ENCODE data around the gene MEIS3.

MEIS3 gene

DNA sequence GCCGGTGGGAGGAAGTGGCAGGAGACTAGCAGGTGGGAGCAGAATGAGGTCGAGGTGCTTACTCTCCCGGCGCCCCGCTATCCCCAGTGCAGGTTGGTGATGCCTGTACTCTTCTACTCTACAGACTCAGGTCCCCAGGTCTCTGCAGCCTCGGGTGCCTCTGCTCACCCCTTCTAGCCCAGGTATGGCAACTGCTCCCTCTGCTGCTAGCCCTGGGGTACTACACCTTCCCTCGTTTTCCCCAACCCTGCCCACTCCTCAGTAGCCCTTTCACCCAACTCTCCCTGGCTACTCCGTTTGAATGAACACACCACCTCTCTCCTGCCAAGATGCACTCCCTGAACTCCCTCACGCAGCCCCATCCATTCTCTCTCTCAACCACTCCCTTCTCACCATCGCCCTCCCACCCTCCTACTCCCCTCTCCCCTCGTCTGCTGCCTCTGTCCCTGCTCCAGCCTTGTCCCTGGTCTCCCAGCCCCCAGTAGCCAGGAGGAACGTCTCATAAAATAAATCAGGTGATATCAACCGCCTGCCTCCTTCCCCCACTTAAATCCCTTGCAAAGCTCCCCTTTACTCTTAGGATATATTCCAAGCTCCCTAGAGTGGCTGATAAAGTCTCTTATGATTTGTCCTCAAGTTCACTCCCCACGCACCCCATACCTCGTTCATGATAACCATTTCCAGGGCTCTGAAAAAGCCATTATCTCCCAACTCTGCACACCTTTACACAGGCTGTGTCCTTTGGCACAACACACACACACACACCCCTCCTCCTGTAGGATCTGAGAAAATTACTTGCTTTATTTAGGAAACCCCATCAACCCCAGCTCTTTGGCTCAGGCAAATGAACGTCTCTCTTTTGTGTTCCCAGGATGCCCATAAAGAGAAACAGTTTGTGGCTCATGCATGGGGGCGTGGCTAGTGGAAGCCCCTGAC, 8.2 kb upstream of the MEIS3 start:
- Histone ChIP-seq H3K4me3 (ENCODE audit: low read length in 2 of 2) (peak overlapping the region in 1 of 2 donors; percentile 20), H3K9me3 (ENCODE audit: control insufficient read depth in 2 of 2, low read length in 2 of 2) (no peaks in the 10 kb centered on the region), H3K36me3 (ENCODE audit: control insufficient read depth in 2 of 2, insufficient read depth in 2 of 2, low read length in 2 of 2) (no peaks in the 10 kb centered on the region), H3K27ac (ENCODE audit: low read depth in 2 of 2, low read length in 2 of 2) (no peak overlapping the region), H3K9ac (ENCODE audit: low read depth in 1 of 2, low read length in 2 of 2) (no peak overlapping the region), H3K27me3 (ENCODE audit: control insufficient read depth in 2 of 2, insufficient read depth in 2 of 2, low read length in 2 of 2) (peaks cover 28 to 46% of the 10 kb centered on the region in 2 donors), H3K4me1 (ENCODE audit: control insufficient read depth in 2 of 2, insufficient read depth in 2 of 2, low read length in 2 of 2) (peaks cover 7 to 11% of the 10 kb centered on the region in 2 donors)

DNA sequence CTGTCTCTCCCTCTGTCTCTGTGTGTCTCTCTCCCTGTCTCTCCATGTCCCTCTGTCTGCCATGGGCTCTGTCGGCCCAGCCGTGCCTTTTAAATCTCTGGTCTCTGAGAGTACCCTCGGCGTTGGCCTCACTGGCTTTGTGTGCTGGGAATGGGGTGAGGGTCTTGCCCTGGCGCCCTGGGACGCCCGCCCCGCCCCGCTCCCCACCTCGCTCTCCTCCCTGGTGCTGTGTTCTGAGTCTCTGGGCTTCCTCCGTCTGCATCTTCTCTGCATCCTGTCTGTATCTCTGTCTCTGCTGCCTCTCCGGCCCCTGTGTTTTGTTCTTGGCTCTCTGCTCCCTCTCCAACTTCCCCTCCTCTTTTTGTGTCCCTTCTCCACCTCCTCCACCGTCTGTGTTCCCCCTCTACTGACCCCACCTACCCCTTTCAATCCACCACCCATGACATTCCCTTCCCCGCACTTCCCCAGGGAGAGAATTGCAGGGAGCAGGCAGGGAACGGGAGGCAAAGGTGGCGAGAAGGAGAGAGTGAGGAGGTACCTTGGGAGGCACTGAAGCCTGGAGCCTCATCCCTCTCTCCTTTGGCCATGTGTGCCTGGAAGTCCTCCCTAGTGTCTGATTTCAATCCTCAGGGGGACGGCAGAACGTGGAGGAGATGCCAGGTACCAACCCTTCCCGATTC, 4.0 kb upstream of the MEIS3 start:
- H3K4me3 ChIP-seq (ENCODE audit: low read length in 2 of 2): no peak overlapping the region
- no peaks in the 10 kb centered on the region for H3K4me1 ChIP-seq (ENCODE audit: control insufficient read depth in 2 of 2, insufficient read depth in 2 of 2, low read length in 2 of 2)
- no peaks in the 10 kb centered on the region for H3K36me3 ChIP-seq (ENCODE audit: control insufficient read depth in 2 of 2, insufficient read depth in 2 of 2, low read length in 2 of 2)
- H3K9ac ChIP-seq (ENCODE audit: low read depth in 1 of 2, low read length in 2 of 2): no peak overlapping the region
- H3K27me3 ChIP-seq (ENCODE audit: control insufficient read depth in 2 of 2, insufficient read depth in 2 of 2, low read length in 2 of 2): peaks cover 39 to 46% of the 10 kb centered on the region in 2 donors
- H3K9me3 ChIP-seq (ENCODE audit: control insufficient read depth in 2 of 2, low read length in 2 of 2): no peaks in the 10 kb centered on the region
- no peak overlapping the region for H3K27ac ChIP-seq (ENCODE audit: low read depth in 2 of 2, low read length in 2 of 2)

DNA sequence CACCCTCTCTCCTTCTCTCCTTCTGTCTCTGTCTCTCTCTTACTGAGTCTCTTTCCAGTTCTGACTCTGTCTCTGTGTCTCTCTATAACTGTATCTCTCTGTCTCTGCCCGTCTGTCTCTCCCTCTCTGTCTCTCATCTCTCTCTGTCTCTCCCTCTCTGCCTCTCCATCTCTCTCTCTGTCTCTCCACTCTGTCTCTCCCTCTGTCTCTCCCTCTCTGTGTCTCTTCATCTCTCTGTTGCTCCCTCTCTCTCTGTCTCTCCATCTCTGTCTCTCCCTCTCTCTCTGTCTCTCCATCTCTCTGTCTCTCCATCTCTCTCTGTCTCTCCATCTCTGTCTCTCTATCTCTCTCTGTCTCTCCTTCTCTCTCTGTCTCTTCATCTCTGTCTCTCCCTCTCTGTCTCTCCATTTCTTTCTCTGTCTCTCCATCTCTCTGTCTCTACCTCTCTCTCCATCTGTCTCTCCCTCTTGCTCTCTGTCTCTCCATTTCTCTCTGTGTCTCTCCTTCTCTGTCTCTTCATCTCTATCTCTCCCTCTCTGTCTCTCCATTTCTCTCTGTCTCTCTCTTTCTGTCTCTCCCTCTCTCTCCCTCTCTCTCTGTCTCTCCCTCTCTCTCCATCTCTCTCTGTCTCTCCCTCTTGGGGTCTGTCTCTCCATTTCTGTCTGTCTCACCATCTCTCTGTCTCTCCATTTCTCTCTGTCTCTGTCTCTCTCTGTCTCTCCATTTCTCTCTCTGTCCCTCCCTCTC, 3.3 kb upstream of the MEIS3 start:
- no peak overlapping the region for H3K27ac ChIP-seq (ENCODE audit: low read depth in 2 of 2, low read length in 2 of 2)
- no peak overlapping the region for H3K4me3 ChIP-seq (ENCODE audit: low read length in 2 of 2)
- peaks cover 43 to 52% of the 10 kb centered on the region in 2 donors for H3K27me3 ChIP-seq (ENCODE audit: control insufficient read depth in 2 of 2, insufficient read depth in 2 of 2, low read length in 2 of 2)
- H3K36me3 ChIP-seq (ENCODE audit: control insufficient read depth in 2 of 2, insufficient read depth in 2 of 2, low read length in 2 of 2): no peaks in the 10 kb centered on the region
- no peak overlapping the region for H3K9ac ChIP-seq (ENCODE audit: low read depth in 1 of 2, low read length in 2 of 2)
- H3K9me3 ChIP-seq (ENCODE audit: control insufficient read depth in 2 of 2, low read length in 2 of 2): no peaks in the 10 kb centered on the region
- peaks cover 0 to 3% of the 10 kb centered on the region in 2 donors for H3K4me1 ChIP-seq (ENCODE audit: control insufficient read depth in 2 of 2, insufficient read depth in 2 of 2, low read length in 2 of 2)

DNA sequence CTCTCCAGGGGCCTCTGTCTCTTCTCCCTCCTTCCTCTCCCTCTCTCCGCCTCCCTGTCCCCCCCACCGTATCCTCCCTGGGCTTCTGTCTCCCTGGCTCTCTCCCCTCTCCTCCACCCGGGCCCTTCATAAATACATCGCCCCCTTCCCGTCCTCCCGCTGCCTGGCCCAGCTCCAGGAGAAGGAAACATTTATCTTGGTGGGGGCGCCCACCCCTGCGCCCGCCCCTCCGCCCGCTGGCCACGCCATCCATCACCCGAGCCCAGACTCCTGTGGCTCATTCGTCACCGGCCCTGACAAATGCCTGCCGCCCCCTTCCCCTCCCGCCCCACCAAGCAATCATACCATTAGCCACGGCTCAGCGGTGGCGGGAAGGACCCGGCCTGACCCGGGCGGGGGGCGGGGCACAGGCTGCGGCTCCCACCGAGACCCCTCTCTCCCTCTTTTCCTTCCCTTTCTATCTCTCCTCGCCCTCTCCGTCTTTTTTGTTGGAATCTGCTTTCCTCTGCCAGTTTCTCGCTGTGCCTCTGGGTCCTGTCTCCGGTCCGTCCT, 2.6 kb upstream of the MEIS3 start:
- H3K27ac ChIP-seq (ENCODE audit: low read depth in 2 of 2, low read length in 2 of 2): no peak overlapping the region
- H3K27me3 ChIP-seq (ENCODE audit: control insufficient read depth in 2 of 2, insufficient read depth in 2 of 2, low read length in 2 of 2): peaks cover 49 to 59% of the 10 kb centered on the region in 2 donors
- no peaks in the 10 kb centered on the region for H3K36me3 ChIP-seq (ENCODE audit: control insufficient read depth in 2 of 2, insufficient read depth in 2 of 2, low read length in 2 of 2)
- H3K4me3 ChIP-seq (ENCODE audit: low read length in 2 of 2): no peak overlapping the region
- H3K9ac ChIP-seq (ENCODE audit: low read depth in 1 of 2, low read length in 2 of 2): no peak overlapping the region
- H3K9me3 ChIP-seq (ENCODE audit: control insufficient read depth in 2 of 2, low read length in 2 of 2): no peaks in the 10 kb centered on the region
- H3K4me1 ChIP-seq (ENCODE audit: control insufficient read depth in 2 of 2, insufficient read depth in 2 of 2, low read length in 2 of 2): peaks cover 0 to 3% of the 10 kb centered on the region in 2 donors

DNA sequence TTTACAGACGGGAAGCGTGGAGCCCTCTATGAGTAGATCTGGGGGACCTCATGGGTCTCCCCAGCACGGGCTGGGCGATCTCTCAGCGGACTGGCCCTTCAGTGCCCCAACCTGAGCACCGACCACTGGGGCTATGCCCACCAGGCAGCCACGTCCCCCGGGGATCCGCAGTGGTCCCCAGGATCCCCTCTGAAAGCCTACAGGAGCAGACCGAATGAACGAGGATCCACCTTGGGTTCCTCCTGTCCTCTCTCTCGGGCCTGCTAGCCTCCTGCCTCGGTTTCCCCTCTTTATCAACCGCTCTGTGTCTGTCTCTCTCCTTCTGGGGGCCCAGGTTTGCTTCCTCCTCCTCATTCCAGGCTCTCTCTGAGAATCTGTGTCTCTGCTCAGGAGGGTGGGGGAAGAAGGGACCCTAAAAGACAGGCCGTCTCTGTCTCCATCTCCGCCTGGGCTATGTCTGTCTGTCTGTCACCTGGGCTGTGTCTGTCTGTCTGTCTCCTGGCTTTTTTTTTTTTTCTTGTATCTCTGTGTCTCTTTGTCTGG, 2.0 kb upstream of the MEIS3 start:
- Histone ChIP-seq H3K4me1 (ENCODE audit: control insufficient read depth in 2 of 2, insufficient read depth in 2 of 2, low read length in 2 of 2) (peaks cover 0 to 3% of the 10 kb centered on the region in 2 donors), H3K9me3 (ENCODE audit: control insufficient read depth in 2 of 2, low read length in 2 of 2) (no peaks in the 10 kb centered on the region), H3K4me3 (ENCODE audit: low read length in 2 of 2) (no peak overlapping the region)

DNA sequence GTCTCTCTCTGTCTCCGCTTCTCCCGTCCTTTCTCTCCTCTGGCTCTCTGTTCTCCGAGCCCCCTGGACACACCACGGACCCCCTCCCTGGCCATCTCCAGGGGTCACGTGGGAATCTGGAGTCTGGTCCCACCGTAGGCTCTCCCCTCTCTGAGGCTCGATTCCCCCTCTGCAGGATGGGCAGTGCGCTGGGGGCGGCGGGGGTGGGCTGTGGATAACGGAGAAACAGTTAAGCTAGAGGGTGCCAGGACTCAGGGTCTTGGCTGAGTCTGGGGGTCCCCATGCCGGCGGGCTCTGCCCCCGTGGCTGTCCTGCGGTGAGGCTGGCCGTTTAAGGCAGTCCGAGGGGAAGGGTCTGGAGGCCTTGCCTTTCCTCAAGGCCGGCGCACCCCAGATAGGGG, 462 bp upstream of the MEIS3 start:
- Histone ChIP-seq H3K27ac (ENCODE audit: low read depth in 2 of 2, low read length in 2 of 2) (no peak overlapping the region), H3K4me1 (ENCODE audit: control insufficient read depth in 2 of 2, insufficient read depth in 2 of 2, low read length in 2 of 2) (peaks cover 0 to 3% of the 10 kb centered on the region in 2 donors), H3K27me3 (ENCODE audit: control insufficient read depth in 2 of 2, insufficient read depth in 2 of 2, low read length in 2 of 2) (peaks cover 43 to 68% of the 10 kb centered on the region in 2 donors), H3K36me3 (ENCODE audit: control insufficient read depth in 2 of 2, insufficient read depth in 2 of 2, low read length in 2 of 2) (no peaks in the 10 kb centered on the region), H3K4me3 (ENCODE audit: low read length in 2 of 2) (no peak overlapping the region), H3K9me3 (ENCODE audit: control insufficient read depth in 2 of 2, low read length in 2 of 2) (no peaks in the 10 kb centered on the region), H3K9ac (ENCODE audit: low read depth in 1 of 2, low read length in 2 of 2) (no peak overlapping the region)

More for the DNA sequence above, 2.0 kb upstream of the MEIS3 start:
- Histone ChIP-seq H3K36me3 (ENCODE audit: control insufficient read depth in 2 of 2, insufficient read depth in 2 of 2, low read length in 2 of 2) (no peaks in the 10 kb centered on the region), H3K9ac (ENCODE audit: low read depth in 1 of 2, low read length in 2 of 2) (no peak overlapping the region), H3K27ac (ENCODE audit: low read depth in 2 of 2, low read length in 2 of 2) (no peak overlapping the region), H3K27me3 (ENCODE audit: control insufficient read depth in 2 of 2, insufficient read depth in 2 of 2, low read length in 2 of 2) (peaks cover 50 to 64% of the 10 kb centered on the region in 2 donors)

DNA sequence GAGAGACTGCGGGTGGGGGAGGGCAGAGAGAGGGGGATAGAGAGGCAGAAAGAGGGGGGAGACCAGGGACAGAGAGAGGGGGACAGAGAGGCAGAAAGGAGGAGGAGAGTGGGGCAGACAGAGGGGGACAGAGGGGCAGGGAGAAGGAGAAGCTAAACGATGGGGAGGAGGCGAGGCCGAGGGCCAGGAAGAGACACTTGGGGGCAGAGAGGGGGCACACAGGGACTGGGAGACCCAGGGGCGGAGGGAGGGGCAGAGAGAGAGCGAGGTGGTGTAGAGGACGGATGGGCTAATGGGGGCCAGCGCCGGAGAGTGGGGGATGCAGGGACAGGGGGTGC, 666 bp downstream of the MEIS3 start:
- H3K4me3 ChIP-seq (ENCODE audit: low read length in 2 of 2): peak overlapping the region; percentile 40 to 41
- peaks cover 0 to 3% of the 10 kb centered on the region in 2 donors for H3K4me1 ChIP-seq (ENCODE audit: control insufficient read depth in 2 of 2, insufficient read depth in 2 of 2, low read length in 2 of 2)
- H3K27ac ChIP-seq (ENCODE audit: low read depth in 2 of 2, low read length in 2 of 2): no peak overlapping the region
- peak overlapping the region in 1 of 2 donors; percentile 27 for H3K9ac ChIP-seq (ENCODE audit: low read depth in 1 of 2, low read length in 2 of 2)
- H3K27me3 ChIP-seq (ENCODE audit: control insufficient read depth in 2 of 2, insufficient read depth in 2 of 2, low read length in 2 of 2): peaks cover 38 to 62% of the 10 kb centered on the region in 2 donors
- H3K36me3 ChIP-seq (ENCODE audit: control insufficient read depth in 2 of 2, insufficient read depth in 2 of 2, low read length in 2 of 2): no peaks in the 10 kb centered on the region
- H3K9me3 ChIP-seq (ENCODE audit: control insufficient read depth in 2 of 2, low read length in 2 of 2): no peaks in the 10 kb centered on the region

DNA sequence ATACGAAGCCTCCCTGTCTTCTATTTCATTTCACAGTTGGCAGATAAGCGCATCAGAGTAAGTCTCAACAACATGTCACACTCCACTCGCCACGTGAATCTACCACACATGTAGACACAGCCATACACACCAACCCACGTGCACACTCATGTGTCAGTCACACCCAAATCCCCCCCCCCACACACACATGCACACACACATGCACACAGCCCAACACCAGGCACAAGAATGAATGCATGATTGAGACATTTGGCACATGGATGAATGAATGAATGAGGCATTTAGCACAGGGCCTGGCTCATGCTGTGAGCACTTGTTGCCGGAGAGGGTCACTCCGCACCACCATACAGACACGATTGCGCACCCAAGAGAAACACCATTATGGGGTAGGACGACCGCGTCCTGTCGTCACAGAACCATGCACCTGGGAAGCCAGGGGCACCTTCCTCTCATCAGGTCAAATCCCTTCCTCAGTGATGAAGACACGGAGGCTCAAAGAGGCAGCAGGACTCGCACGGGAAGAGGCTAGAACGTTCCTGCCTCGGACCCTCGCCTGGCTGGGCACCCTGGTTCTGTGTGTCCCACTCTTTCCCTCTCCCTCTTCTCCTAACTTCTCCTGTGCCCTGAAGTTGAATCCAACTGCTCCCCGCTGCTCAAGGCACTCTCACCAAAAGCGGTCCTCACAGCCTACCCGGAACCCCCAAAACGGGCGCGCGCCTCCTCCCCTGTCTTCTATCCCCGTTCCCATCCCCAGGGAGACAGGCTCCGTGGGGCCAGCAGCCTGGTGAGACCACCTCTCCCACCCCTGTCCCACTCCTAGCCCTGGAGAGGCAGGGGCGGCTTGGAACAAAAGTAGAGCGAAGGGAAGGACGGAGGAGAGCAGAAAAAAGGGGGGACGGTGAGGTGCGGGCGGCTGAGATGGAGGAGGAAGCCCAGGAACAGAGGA, 1.3 kb downstream of the MEIS3 start:
- Histone ChIP-seq H3K27ac (ENCODE audit: low read depth in 2 of 2, low read length in 2 of 2) (no peak overlapping the region), H3K27me3 (ENCODE audit: control insufficient read depth in 2 of 2, insufficient read depth in 2 of 2, low read length in 2 of 2) (peaks cover 35 to 56% of the 10 kb centered on the region in 2 donors), H3K4me1 (ENCODE audit: control insufficient read depth in 2 of 2, insufficient read depth in 2 of 2, low read length in 2 of 2) (peaks cover 0 to 3% of the 10 kb centered on the region in 2 donors), H3K9ac (ENCODE audit: low read depth in 1 of 2, low read length in 2 of 2) (no peak overlapping the region), H3K4me3 (ENCODE audit: low read length in 2 of 2) (peak overlapping the region; percentile 40 to 41), H3K9me3 (ENCODE audit: control insufficient read depth in 2 of 2, low read length in 2 of 2) (no peaks in the 10 kb centered on the region), H3K36me3 (ENCODE audit: control insufficient read depth in 2 of 2, insufficient read depth in 2 of 2, low read length in 2 of 2) (no peaks in the 10 kb centered on the region)

Data from mucosa of rectum (tissue), 2 donors.